ENCODE measurements around the gene FAM24B. TPM values are rescaled to one million over a fixed set of nuclear protein-coding genes. Genes with fewer than 3 reads are reported as not detected.

FAM24B gene
- total and polyA plus RNA-seq, 2 experiments from 2014 or later, result 6.5 to 14.5 TPM

DNA sequence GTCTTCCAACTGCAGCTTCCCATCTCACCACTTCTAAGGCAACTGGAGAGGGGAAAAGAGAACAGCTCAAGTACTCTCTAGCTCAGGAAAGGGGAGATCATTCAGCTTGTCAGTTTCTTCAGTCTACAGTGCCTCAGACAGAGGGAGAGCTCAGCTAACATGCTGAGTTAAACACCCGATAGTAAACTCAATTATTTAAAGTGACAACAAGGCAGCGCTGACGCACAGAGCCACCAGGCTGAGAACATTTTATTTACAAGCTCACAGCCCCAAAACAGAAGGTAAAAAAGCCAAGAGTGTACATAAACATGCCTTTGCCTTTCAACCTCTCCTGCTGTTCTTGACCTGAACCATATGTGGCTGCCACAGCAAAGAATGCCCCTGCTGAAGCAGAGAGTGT, 23.6 kb downstream of the FAM24B start:
- no peak overlapping the region for H3K4me2 ChIP-seq
- H4K20me1 ChIP-seq (replicated peaks; ENCODE audit: insufficient read depth), result peaks cover 22% of the 10 kb centered on the region
- DNase-seq (ENCODE audit: low spot score), result no peak
- H3K79me2 ChIP-seq (replicated peaks; ENCODE audit: insufficient read depth), result peaks cover 35% of the 10 kb centered on the region
- H3K9me3 Mint-ChIP-seq, result no peaks in the 10 kb centered on the region
- H3K4me3 ChIP-seq, result no peak overlapping the region
- no peaks in the 10 kb centered on the region for H3K27me3 ChIP-seq (ENCODE audit: insufficient read depth)
- H3K27me3 Mint-ChIP-seq (ENCODE audit: insufficient read depth, low read depth, poor library complexity), result no peaks in the 10 kb centered on the region
- no peak for ATAC-seq
- H3K4me3 Mint-ChIP-seq, result no peak overlapping the region
- H3K4me1 Mint-ChIP-seq, result peaks cover 29% of the 10 kb centered on the region; the same call in 2 of the 3 replicates
- H2AFZ ChIP-seq, result no peak overlapping the region
- H3K4me1 ChIP-seq (ENCODE audit: insufficient read depth), result no peaks in the 10 kb centered on the region; the same call in 1 of the 2 replicates
- H3K9me2 ChIP-seq (ENCODE audit: insufficient read depth), result no peaks in the 10 kb centered on the region
- no peaks in the 10 kb centered on the region; the same call in 1 of the 2 replicates for H3K36me3 ChIP-seq (ENCODE audit: insufficient read depth)
- no peak overlapping the region for H3K27ac ChIP-seq (ENCODE audit: low read depth)
- TF ChIP-seq JUNB (IDR thresholded peaks at IDR 0.05; ENCODE audit: unreplicated experiment) (no peak), ZNF462 (CRISPR knock-in tag; IDR thresholded peaks at IDR 0.05) (no peak), ETS1 (IDR thresholded peaks at IDR 0.05) (no peak), NANOG (IDR thresholded peaks at IDR 0.05; ENCODE audit: borderline replicate concordance) (no peak), POLR2AphosphoS5 (IDR thresholded peaks at IDR 0.05; ENCODE audit: low read depth) (no peak), ZNF331 (CRISPR knock-in tag; IDR thresholded peaks at IDR 0.05; ENCODE audit: low read depth) (no peak), CREB1 (CRISPR knock-in tag; IDR thresholded peaks at IDR 0.05; ENCODE audit: low read depth) (no peak), EZH2phosphoT487 (IDR thresholded peaks at IDR 0.05; ENCODE audit: unreplicated experiment) (no peak), CTCF (conservative IDR thresholded peaks at IDR 0.05; ENCODE audit: low read depth in 2 of 2) (no peak), EZH2 (IDR thresholded peaks at IDR 0.05; ENCODE audit: low read depth, unreplicated experiment) (no peak), ZNF114 (CRISPR knock-in tag; IDR thresholded peaks at IDR 0.05) (no peak), STAT1 (IDR thresholded peaks at IDR 0.05; ENCODE audit: unreplicated experiment) (no peak)
- TF ChIP-seq, protein P1, sequence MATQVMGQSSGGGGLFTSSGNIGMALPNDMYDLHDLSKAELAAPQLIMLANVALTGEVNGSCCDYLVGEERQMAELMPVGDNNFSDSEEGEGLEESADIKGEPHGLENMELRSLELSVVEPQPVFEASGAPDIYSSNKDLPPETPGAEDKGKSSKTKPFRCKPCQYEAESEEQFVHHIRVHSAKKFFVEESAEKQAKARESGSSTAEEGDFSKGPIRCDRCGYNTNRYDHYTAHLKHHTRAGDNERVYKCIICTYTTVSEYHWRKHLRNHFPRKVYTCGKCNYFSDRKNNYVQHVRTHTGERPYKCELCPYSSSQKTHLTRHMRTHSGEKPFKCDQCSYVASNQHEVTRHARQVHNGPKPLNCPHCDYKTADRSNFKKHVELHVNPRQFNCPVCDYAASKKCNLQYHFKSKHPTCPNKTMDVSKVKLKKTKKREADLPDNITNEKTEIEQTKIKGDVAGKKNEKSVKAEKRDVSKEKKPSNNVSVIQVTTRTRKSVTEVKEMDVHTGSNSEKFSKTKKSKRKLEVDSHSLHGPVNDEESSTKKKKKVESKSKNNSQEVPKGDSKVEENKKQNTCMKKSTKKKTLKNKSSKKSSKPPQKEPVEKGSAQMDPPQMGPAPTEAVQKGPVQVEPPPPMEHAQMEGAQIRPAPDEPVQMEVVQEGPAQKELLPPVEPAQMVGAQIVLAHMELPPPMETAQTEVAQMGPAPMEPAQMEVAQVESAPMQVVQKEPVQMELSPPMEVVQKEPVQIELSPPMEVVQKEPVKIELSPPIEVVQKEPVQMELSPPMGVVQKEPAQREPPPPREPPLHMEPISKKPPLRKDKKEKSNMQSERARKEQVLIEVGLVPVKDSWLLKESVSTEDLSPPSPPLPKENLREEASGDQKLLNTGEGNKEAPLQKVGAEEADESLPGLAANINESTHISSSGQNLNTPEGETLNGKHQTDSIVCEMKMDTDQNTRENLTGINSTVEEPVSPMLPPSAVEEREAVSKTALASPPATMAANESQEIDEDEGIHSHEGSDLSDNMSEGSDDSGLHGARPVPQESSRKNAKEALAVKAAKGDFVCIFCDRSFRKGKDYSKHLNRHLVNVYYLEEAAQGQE (IDR thresholded peaks at IDR 0.05; ENCODE audit: unreplicated experiment), result no peak
- H3F3A ChIP-seq (replicated peaks; ENCODE audit: low read depth), result no peaks in the 10 kb centered on the region
- H3K27ac Mint-ChIP-seq, result no peak overlapping the region
- H3K36me3 Mint-ChIP-seq (ENCODE audit: low read depth), result peaks cover 13% of the 10 kb centered on the region; the same call in 2 of the 3 replicates

All from GM23338 (cell line).